HUES48 (cell line): Measurements from ENCODE around the gene CXCL16.
"Not testable (repeated sequence)": the region's sequence is repeated elsewhere in the genome, so short reads cannot be mapped to it uniquely, and the experiment has no call there.

Experiments
- H3K27ac ChIP-seq: one replicate; pipeline ENCODE4 v1.7.0; 2013; ENCODE audit warnings: low read depth, low read length, inconsistent platforms
- H3K27me3 ChIP-seq: 2 replicates; pipeline ENCODE4 v1.6.1; 2013; ENCODE audit warnings: mild to moderate bottlenecking, low read length; ENCODE audit not compliant: control insufficient read depth, insufficient read depth
- H3K36me3 ChIP-seq: 2 replicates; pipeline ENCODE4 v1.6.1; 2013; ENCODE audit warnings: low read length; ENCODE audit not compliant: control insufficient read depth, insufficient read depth
- H3K4me1 ChIP-seq: 2 replicates; pipeline ENCODE4 v1.6.1; 2013; ENCODE audit warnings: mild to moderate bottlenecking, low read length; ENCODE audit not compliant: control insufficient read depth, insufficient read depth
- H3K4me3 ChIP-seq: 2 replicates; pipeline ENCODE4 v1.5.1; 2013; ENCODE audit warnings: mild to moderate bottlenecking, low read depth, low read length
- H3K9ac ChIP-seq: 2 replicates; pipeline ENCODE4 v1.6.1; 2013; ENCODE audit warnings: mild to moderate bottlenecking, low read depth, low read length, moderate library complexity
- H3K9me3 ChIP-seq: 2 replicates; pipeline ENCODE4 v1.6.1; 2013; ENCODE audit warnings: low read length; ENCODE audit not compliant: control insufficient read depth, insufficient read depth

Gene CXCL16

DNA sequence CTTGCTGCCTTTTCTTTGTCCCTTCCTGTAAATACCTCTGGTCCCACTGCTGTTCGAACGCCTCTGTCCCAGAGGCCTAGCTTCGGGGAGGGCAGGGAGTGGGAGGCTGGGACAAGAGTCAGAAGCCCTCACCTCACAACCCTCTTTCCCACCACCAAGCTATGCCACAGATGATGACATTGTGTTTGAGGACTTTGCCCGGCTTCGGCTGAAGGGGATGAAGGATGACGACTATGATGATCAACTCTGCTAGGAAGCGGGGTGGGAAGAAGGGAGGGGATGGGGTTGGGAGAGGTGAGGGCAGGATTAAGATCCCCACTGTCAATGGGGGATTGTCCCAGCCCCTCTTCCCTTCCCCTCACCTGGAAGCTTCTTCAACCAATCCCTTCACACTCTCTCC, 18.9 kb downstream of the CXCL16 start:
- peaks cover 40% of the 10 kb centered on the region for H3K36me3 ChIP-seq
- no peak overlapping the region for H3K9ac ChIP-seq
- no peaks in the 10 kb centered on the region for H3K4me1 ChIP-seq
- H3K4me3 ChIP-seq: no peak overlapping the region
- no peak overlapping the region for H3K27ac ChIP-seq
- no peaks in the 10 kb centered on the region for H3K9me3 ChIP-seq
- no peaks in the 10 kb centered on the region for H3K27me3 ChIP-seq

DNA sequence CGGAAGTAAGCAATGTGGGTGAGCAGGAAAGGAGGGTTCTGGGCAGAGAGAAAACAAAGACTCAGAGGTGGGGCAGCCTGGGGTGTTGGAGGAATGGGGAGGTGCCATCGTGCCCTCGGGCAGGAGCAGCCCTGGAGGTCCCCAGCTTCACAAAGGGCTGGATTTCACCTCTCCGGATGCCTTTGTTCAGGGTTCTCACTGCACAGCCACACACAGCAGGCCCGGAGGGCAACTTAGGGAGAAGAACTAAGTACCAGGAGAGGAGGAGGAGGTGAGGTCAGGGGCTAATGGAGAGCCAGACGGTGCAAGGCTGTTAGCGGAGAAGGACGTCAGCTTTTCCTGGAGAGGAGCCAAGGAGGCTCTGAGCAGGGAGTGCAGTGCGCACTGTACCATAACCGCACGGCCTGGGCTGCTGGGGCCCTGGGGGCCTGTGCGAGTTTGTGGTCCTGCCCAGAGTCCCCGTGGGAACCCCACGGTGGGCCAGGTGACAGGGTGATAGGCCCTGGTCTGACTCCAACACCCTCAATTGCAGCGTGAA, 20.0 kb downstream of the CXCL16 start:
- Histone ChIP-seq H3K4me1 (no peaks in the 10 kb centered on the region), H3K9me3 (no peaks in the 10 kb centered on the region), H3K27ac (no peak overlapping the region), H3K36me3 (peaks cover 51% of the 10 kb centered on the region), H3K4me3 (no peak overlapping the region), H3K9ac (no peak overlapping the region), H3K27me3 (no peaks in the 10 kb centered on the region)

DNA sequence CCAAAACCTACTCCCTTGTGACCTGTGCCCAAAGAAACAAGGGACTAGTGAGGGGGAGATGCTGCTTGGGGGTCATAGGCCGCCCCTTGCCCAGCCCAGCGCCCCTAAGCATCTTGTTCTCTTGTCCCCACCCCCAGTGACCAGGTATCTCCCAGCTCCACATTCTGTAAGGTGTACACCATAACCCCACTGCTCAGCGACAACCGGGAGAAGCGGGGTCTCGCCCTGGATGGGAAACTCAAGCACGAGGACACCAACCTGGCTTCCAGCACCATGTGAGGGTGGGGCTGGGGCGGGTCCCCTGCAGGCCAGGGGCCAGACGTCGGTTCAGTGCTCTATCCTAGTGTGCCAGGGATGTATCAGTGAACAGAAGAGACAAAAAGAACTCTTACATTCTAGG, 20.6 kb downstream of the CXCL16 start:
- Histone ChIP-seq H3K9ac (no peak overlapping the region), H3K27ac (no peak overlapping the region), H3K36me3 (peaks cover 51% of the 10 kb centered on the region), H3K4me3 (no peak overlapping the region), H3K4me1 (no peaks in the 10 kb centered on the region), H3K9me3 (no peaks in the 10 kb centered on the region), H3K27me3 (no peaks in the 10 kb centered on the region)

DNA sequence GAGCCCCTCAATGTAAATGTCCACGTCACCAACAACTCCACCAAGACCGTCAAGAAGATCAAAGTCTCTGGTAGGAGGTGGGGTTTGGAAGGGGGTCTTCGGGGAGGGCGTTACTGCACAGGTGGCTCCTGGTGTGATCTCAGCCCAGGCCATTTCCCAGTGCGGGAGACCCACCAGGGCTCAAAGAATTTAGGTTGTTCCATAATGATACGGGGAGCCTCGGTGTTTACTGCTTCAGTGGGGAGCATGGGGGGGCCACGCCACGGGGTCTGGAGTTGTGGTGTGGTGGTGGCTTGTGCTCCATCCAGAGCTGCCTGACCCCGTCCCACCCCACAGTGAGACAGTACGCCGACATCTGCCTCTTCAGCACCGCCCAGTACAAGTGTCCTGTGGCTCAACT, 21.5 kb downstream of the CXCL16 start:
- peaks cover 51% of the 10 kb centered on the region for H3K36me3 ChIP-seq

DNA sequence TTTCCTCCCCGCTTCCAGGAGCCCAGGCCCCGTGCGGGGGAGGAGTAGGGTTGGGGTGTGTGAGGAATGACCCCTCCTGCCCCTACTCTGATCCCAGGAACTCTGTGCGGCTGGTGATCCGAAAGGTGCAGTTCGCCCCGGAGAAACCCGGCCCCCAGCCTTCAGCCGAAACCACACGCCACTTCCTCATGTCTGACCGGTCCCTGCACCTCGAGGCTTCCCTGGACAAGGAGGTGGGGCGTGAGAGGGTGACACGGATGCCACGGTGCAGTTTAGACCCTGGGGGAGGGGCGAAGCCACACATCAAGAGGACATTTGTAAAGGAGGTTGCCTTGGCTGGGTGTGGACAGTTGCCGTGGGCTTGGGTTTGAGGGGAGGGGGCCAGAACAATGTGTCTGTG, 21.9 kb downstream of the CXCL16 start:
- Histone ChIP-seq H3K4me1 (no peaks in the 10 kb centered on the region), H3K9me3 (no peaks in the 10 kb centered on the region), H3K9ac (no peak overlapping the region), H3K27ac (no peak overlapping the region), H3K4me3 (no peak overlapping the region), H3K36me3 (peaks cover 51% of the 10 kb centered on the region), H3K27me3 (no peaks in the 10 kb centered on the region)

More for the DNA sequence above, 21.5 kb downstream of the CXCL16 start:
- no peak overlapping the region for H3K9ac ChIP-seq
- no peaks in the 10 kb centered on the region for H3K9me3 ChIP-seq
- H3K4me3 ChIP-seq: no peak overlapping the region
- no peak overlapping the region for H3K27ac ChIP-seq
- H3K27me3 ChIP-seq: no peaks in the 10 kb centered on the region
- H3K4me1 ChIP-seq: no peaks in the 10 kb centered on the region

DNA sequence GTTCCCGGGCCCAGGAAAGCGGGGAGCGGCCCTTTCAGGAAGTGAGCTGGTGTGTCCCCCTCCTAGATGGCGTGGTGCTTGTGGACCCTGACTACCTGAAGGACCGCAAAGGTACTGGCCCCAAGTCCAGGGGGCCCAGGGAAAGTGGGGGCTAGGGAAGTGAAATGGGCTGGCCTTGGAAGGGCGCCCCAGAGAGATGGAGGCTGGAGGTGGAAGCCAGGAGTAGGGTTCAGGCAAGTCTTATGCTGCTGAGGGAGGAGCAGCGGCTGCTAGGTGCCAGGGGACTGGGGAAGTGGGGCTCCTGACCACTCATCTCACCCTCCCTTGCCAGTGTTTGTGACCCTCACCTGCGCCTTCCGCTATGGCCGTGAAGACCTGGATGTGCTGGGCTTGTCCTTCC, 23.6 kb downstream of the CXCL16 start:
- Histone ChIP-seq H3K4me3 (no peak overlapping the region), H3K27me3 (no peaks in the 10 kb centered on the region), H3K9ac (no peak overlapping the region), H3K4me1 (peaks cover 4% of the 10 kb centered on the region; the same call in 1 of the 2 replicates), H3K27ac (no peak overlapping the region), H3K36me3 (peaks cover 51% of the 10 kb centered on the region), H3K9me3 (no peaks in the 10 kb centered on the region)

DNA sequence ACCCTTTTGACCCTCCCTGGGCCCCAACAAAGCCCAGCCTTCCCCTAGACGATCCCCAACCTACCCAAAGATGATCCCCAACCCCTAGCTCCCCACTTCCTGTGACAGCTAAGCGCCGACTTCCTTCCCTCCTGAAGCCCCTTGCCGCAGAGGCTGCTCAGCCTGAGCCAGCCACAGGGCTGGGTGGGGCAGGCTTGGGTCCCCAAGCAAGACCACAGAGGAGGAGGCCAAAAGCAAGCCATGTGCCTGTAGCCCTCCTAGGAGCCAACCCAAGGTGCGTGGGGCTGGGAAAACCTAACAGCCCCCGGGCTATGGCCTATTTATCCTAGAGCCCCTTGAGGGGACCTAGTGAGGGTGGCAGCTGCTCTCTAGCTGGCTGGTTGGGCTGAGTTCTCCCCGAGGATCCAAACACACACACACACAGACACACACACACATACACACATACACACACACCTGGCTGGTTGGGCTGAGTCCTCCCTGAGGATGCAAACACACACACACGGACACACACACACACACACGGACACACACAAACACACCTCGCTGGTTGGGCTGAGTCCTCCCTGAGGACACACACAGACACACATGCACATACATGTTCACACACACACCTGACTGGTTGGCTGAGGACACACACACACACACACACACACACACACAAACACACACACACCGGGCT, 24.5 kb downstream of the CXCL16 start:
- Histone ChIP-seq H3K9me3 (no peaks in the 10 kb centered on the region), H3K9ac (no peak overlapping the region), H3K27ac (no peak overlapping the region), H3K4me1 (peaks cover 4% of the 10 kb centered on the region; the same call in 1 of the 2 replicates), H3K27me3 (no peaks in the 10 kb centered on the region), H3K4me3 (no peak overlapping the region), H3K36me3 (peaks cover 45% of the 10 kb centered on the region)

DNA sequence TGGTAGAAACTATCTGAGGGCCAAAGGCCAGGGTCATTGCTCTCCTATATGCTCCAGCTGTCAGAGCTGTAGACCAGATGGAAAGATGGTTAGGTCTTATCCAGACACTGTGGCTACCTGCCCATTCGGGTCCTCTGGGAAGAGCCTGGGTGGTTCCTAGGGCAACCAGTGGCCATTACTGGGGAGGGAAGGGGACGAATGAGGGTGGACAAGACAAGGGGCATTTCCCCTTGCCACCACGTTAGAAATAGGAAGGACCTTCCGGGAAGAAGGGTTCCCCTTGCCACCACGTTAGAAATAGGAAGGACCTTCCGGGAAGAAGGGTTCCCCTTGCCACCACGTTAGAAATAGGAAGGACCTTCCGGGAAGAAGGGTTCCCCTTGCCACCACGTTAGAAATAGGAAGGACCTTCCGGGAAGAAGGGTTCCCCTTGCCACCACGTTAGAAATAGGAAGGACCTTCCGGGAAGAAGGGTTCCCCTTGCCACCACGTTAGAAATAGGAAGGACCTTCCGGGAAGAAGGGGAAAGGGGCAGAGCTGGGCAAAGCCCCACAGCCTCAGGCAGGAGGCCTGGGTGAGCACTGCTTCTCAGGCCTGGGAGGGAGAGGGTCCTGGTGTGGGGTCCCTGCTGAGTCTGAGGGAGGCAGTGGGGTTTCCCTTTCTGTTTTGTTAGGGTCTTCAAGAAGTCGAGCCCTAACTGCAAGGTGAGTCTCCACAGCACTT, 25.2 kb downstream of the CXCL16 start:
- H3K9me3 ChIP-seq, H3K4me1 ChIP-seq, H3K9ac ChIP-seq, H3K4me3 ChIP-seq, H3K27me3 ChIP-seq, H3K27ac ChIP-seq: not testable (repeated sequence)
- peaks cover 38% of the 10 kb centered on the region for H3K36me3 ChIP-seq

DNA sequence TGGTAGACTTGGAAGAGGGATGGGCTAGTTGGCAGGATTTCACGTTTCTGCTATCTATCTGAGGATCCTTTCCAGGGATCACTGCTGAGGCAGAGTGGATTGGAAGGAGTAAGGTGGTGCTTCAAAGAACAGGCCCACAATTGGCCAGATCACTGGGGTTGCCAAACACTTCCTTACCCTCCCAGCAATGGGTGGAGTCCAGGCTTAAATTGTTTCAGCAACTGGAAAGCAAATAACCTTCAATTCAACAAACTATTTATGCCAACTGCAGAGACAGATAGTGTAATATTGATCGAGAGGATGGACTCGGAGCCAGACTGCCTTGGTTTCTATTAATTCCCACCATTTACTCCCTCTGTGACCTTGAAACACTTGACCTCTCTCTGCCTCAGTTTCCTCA, 27.2 kb downstream of the CXCL16 start:
- H3K36me3 ChIP-seq: peaks cover 21% of the 10 kb centered on the region
- no peaks in the 10 kb centered on the region for H3K27me3 ChIP-seq
- H3K9me3 ChIP-seq: no peaks in the 10 kb centered on the region
- peaks cover 8% of the 10 kb centered on the region for H3K4me1 ChIP-seq
- no peak overlapping the region for H3K27ac ChIP-seq
- no peak overlapping the region for H3K9ac ChIP-seq
- no peak overlapping the region for H3K4me3 ChIP-seq

DNA sequence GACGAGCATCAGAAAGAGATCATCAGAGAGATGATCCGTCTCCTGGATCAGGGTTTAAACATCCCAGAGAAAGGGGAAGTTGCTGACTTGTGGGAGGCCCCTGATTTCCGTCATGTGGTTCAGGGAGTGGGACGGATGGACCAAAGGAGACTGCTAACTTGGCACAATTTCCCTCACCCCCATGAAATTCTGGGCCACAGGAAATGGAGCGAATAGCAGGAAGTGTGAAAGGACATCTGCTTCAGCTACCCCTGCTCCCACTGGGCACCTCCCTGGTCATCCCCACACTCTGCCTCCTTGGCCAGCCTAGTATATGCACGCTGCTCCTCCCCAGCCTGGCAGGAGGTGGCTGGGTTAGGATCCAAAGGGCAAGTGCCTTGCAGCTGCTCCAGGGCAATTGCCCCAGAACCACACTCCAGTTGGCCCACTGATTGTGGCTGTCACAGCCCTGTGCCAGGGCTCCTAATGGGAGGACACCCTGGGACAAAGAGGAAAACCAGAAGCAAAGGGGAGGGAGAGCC, 28.0 kb downstream of the CXCL16 start:
- peak overlapping the region; percentile 68 for H3K4me3 ChIP-seq
- peaks cover 14% of the 10 kb centered on the region for H3K36me3 ChIP-seq
- H3K9ac ChIP-seq: no peak overlapping the region
- H3K27me3 ChIP-seq: no peaks in the 10 kb centered on the region
- no peaks in the 10 kb centered on the region for H3K9me3 ChIP-seq
- no peak overlapping the region for H3K27ac ChIP-seq
- H3K4me1 ChIP-seq: peaks cover 8% of the 10 kb centered on the region
